Omental fat pad (tissue), 4 donors: ENCODE measurements around the gene TTC28. TPM values are rescaled to one million over a fixed set of nuclear protein-coding genes. Genes with fewer than 3 reads are reported as not detected.

Experiments used
- ATAC-seq: fragments of 150-250 bp; one replicate; pipeline ENCODE4 v1.9.1; 2016; ENCODE audit warnings: mild to moderate bottlenecking, moderate library complexity; ENCODE audit not compliant: low FRiP score
- DNase-seq: peaks from one replicate; pipeline ENCODE4 v3.0.0-alpha.2; 2019; ENCODE audit warnings: low spot score
- total RNA-seq, 4 donors: library from RNA; depleted of rRNA; stranded (reverse); fragments of >200 nt; gene quantifications; one replicate each; pipeline ENCODE4 v1.1.0, GENCODE V29; 2016
- TF ChIP-seq, protein P1 (sequence below), 3 donors: fragments of 450-650 bp; IDR thresholded peaks; one replicate each; pipeline ENCODE4 v1.5.1; 2016 to 2017; ENCODE audit warnings: antibody characterized with exemption in 3 of 3, mild to moderate bottlenecking in 3 of 3, moderate library complexity in 2 of 3

TTC28 gene
- total RNA-seq, 4 donors from 2014 or later, result 28.6 to 103 (median 50.6) TPM

DNA sequence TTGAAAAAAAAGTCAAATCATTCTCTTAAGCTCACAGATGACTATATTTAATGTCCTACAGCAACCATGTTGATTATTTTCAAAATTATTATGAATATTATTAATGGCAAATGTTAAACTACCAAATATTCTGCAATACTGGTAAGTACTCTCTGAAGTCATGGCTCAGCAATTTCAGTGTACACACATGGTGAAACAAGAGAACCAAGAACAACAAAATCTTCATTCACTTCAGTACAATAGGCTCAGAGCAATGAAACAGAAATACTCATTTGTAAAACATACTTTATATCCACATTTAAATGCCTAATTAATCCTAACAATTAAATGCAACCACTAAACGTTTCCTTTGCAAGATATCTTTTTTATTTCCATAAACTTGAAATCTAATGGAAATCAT, 347.2 kb downstream of the TTC28 start:
- DNase-seq (no peak), ATAC-seq (no peak)
- TF ChIP-seq, protein P1, sequence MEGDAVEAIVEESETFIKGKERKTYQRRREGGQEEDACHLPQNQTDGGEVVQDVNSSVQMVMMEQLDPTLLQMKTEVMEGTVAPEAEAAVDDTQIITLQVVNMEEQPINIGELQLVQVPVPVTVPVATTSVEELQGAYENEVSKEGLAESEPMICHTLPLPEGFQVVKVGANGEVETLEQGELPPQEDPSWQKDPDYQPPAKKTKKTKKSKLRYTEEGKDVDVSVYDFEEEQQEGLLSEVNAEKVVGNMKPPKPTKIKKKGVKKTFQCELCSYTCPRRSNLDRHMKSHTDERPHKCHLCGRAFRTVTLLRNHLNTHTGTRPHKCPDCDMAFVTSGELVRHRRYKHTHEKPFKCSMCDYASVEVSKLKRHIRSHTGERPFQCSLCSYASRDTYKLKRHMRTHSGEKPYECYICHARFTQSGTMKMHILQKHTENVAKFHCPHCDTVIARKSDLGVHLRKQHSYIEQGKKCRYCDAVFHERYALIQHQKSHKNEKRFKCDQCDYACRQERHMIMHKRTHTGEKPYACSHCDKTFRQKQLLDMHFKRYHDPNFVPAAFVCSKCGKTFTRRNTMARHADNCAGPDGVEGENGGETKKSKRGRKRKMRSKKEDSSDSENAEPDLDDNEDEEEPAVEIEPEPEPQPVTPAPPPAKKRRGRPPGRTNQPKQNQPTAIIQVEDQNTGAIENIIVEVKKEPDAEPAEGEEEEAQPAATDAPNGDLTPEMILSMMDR (IDR thresholded peaks at IDR 0.05), result no peak

DNA sequence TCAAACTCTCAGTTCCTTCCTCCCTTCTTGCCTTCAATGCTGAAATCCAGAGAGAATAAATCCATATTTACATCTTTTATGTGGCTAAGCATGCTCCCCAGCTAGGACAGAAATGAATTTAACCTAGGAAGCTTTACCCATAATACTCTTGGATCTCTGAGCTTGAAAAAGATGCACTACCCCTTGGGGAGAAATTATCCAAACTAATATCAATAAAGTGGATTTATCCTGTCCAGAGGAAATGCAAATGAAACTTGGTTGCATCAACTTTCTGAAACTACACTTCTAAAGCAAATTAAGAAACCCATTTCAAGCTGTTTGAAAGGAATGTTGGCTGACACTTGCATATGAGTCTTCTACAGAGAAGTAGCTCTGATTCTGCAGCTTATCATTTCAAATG, 347.9 kb downstream of the TTC28 start:
- ATAC-seq, result no peak
- TF ChIP-seq, protein P1 (IDR thresholded peaks at IDR 0.05), result no peak
- no peak for DNase-seq

DNA sequence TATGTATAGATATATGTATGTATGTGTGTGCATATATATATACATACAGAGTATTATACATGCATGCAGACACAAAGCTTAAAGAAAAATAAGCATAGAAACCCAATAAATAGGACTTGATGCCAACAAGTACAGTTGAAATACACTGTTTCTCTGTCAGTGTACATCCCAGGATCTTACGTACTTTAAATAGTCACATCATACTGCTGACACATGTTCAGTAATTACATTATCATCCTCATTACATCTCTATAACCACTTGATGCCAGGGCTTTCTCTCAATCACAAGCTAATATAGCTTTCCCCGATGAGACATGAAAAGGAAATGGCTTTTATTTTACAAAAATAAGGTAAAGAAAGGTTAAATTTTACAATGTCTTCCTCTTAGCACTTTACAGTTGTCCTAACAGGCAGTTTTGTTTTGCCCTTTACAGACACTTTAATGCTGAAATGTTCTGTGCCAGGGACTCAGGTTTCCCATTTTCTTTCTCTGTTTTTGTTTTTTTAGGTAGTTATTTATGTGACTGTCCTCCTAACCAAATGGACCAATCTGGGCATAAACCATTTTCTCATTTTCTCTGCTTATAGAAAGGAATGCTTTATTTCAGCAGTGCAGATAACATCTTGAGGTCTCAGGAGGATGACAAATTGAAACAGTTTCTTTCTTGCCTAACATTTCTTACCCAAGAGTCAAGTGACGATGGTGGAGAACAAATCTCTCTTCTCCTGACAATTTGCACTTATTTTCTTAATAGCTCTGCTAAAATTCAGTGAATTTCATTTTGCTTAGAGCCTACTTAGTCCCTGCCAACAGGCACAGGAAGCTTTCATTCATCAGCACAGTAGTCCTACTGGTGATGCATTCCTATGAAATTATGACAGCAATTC, 350.2 kb downstream of the TTC28 start:
- DNase-seq (no peak), ATAC-seq (no peak)
- TF ChIP-seq, protein P1 (IDR thresholded peaks at IDR 0.05), result no peak

DNA sequence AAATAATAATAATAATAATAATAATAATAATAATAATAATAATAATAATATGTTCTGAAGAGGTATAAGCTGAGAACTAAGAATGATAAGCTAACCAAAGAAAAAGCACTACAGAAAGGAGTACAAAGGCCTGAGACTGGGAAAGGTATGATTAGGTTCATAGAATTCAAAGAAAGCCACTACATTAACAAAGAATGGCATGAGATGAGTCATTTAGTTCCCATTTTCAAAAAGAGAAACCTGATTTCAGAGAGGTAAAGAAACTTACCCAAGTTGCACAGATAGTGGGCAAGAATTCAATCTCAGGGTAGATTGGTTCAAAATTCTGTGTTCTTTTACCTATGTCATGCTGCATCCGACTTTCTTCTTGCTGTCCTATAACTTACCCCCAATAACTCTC, 350.9 kb downstream of the TTC28 start:
- ATAC-seq (no peak), DNase-seq (no peak)
- TF ChIP-seq, protein P1 (IDR thresholded peaks at IDR 0.05), result no peak

DNA sequence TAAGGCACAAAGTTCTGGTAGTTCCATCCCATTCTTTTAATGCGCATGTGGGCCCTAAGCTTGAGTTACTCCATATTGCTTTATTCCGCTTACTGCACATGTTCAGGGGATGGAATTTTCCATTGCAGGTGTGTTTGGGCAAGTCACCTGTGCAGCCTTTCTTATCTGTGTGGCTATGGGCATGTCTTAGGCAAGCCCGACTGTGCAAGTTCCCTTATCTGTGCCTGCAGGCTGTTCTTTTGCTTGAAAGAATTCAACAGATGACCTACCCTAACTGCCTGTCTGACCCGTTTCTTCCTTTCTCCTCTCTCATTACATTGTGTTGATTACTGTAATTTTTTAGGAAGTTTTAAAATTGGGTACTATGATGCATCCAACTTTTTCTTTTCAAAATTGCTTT, 363.6 kb downstream of the TTC28 start:
- ATAC-seq (no peak), DNase-seq (no peak)
- TF ChIP-seq, protein P1 (IDR thresholded peaks at IDR 0.05), result no peak

DNA sequence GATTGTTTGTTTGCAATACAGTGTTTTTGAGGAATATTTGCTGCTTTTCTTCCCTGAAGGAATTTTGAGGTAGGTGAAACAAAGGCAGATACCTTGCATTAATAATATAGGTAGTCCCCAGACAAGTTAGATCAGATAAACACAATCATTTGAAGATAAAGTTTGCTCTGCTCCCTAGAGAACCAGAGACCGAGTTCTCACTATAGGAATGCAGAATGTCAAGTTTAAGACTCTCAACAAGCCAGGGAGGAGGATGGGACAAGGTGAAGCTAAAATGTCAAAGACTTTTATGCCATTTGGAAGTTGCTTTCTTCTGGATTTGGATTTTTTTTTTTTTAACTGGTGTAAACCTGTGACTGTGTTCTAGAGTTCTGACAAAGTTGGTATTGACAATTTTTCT, 364.7 kb downstream of the TTC28 start:
- TF ChIP-seq, protein P1 (IDR thresholded peaks at IDR 0.05), result no peak
- no peak for DNase-seq
- no peak for ATAC-seq

DNA sequence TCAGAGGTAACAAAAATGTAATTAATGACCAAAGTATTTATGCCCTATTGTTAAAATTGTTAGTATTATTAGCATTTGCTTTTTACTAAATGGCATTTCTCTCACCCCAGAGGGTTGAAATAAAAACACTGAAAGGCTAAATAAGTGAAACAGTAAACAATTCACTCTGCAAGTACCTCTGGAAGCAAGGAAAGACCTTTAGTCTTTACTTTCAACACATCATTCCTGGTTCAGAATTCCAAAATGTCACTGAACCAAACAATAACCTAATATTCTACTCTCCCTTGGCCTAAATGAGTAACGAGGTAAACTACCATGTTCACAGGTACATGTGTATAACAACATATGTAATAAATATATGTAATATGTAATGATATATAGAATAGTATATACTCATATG, 369.3 kb downstream of the TTC28 start:
- DNase-seq (no peak), ATAC-seq (no peak)
- TF ChIP-seq, protein P1 (IDR thresholded peaks at IDR 0.05), result no peak
